Testis (tissue), 3 donors: ENCODE measurements around the gene GSKIP. TPM values are rescaled to one million over a fixed set of nuclear protein-coding genes. Genes with fewer than 3 reads are reported as not detected.

ENCODE experiments used
- DNase-seq: peaks from one replicate; pipeline ENCODE4 v3.0.0-alpha.2; 2019
- H3K27ac ChIP-seq, 2 donors: fragments of 200-600 bp; sonication (generic); one replicate each; pipeline ENCODE4 v1.5.1; 2019
- H3K27me3 ChIP-seq: fragments of 200-600 bp; sonication (generic); one replicate; pipeline ENCODE4 v1.5.1; 2019
- H3K36me3 ChIP-seq: fragments of 200-600 bp; sonication (generic); one replicate; pipeline ENCODE4 v1.5.1; 2017; ENCODE audit warnings: low read depth; ENCODE audit errors: missing control alignments
- H3K4me1 ChIP-seq: fragments of 200-600 bp; sonication (generic); one replicate; pipeline ENCODE4 v1.5.1; 2019
- H3K4me3 ChIP-seq, 2 donors: fragments of 200-600 bp; sonication (generic); one replicate each; pipeline ENCODE4 v1.5.1; 2017 to 2019
- H3K9me3 ChIP-seq: fragments of 200-600 bp; sonication (generic); one replicate; pipeline ENCODE4 v1.5.1; 2017
- POLR2A ChIP-seq: fragments of 450-650 bp; IDR thresholded peaks from one replicate; pipeline ENCODE4 v1.6.1; 2017; ENCODE audit warnings: antibody characterized with exemption, mild to moderate bottlenecking, moderate library complexity
- WGBS, 2 donors: methylation state at CpG; one replicate each; pipeline ENCODE4 v1.1.5; 2018; 5-methylcytosine and 5-hydroxymethylcytosine counted together
- intact Hi-C: fragments of 100-400 bp; cut with DNase I; formaldehyde crosslinking; loops from one replicate; pipeline ENCODE4 v1.15.1; 2023; ENCODE audit warnings: low total_unique reads
- polyA plus RNA-seq: library from polyadenylated mRNA; stranded (reverse); fragments of 350-450 nt; fragmentation: Illumina TruSeq; extraction: RNeasy Lipid Tissue Mini Kit (QIAGEN cat#74804); gene quantifications from one replicate; pipeline ENCODE4 v1.2.3, GENCODE V29; 2014; ENCODE audit warnings: low read depth, low replicate concordance; ENCODE audit not compliant: insufficient read depth
- small RNA-seq, 2 donors: library from RNA; depleted of rRNA; stranded (forward); fragments of <200 nt; gene quantifications; one replicate each; pipeline ENCODE3, GENCODE V24; 2016
- total RNA-seq, 2 donors: library from RNA; depleted of rRNA; stranded (reverse); fragments of >200 nt; gene quantifications; one replicate each; pipeline ENCODE4 v1.2.3, GENCODE V29; 2016
- TF ChIP-seq, protein P1 (sequence below), 3 experiments: fragments of 450-650 bp in 2 of 3; fragments of 200-600 bp in 1 of 3; sonication (generic) in 1 of 3; IDR thresholded peaks; one replicate each; pipeline ENCODE4 v1.5.1; 2016 to 2019; ENCODE audit warnings: antibody characterized with exemption in 3 of 3, mild to moderate bottlenecking in 2 of 3, moderate library complexity in 1 of 3

The GSKIP gene
- total and polyA plus RNA-seq, 3 donors from 2014 or later = 11.2 to 68.3 (median 25.4) TPM

DNA sequence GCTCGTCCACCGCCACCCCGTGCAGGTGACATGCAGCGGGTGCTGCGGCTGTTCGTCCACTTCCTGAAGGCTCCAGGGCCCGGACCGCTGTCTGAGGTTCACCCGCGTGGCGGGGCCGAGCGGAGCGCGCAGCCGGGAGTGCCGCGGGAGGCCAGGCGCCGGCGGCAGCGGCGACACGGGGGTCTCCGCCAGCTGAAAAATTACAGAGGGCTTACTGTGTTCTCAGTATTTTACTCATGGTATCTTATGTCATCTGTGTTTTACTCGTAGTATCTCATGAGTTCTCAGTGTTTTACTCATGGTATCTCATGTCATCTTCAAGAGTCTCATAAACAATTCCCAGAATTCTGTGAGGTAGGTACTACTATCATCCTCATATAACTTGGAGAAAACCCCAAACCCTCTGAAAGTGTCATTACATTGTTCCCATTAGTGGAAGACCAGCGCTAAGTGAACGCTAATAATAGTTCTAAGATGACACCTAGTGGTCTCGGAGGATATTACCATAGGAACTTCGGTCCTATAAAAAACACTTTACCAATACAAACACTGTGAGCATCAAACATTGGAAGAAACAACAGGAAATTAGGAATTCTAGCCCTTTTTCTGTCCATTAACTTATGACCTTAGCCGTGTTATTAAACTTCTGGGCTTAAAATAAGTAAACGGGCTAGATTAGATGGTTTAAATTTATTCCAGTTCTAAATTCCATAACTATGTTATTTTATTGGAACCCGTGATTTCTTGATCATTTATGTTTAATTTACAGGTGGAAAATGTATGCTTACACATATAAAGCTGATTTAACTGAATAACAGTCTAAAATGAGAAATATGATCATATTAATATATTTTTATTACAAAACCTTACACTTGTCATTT lies 61.0 kb downstream of the GSKIP start:
- Histone ChIP-seq H3K4me3 (peak overlapping the region; percentile 45 to 50), H3K27me3 (no peaks in the 10 kb centered on the region), H3K36me3 (no peaks in the 10 kb centered on the region), H3K9me3 (no peaks in the 10 kb centered on the region), H3K27ac (no peak overlapping the region), H3K4me1 (no peaks in the 10 kb centered on the region)
- intact Hi-C loops = no loop called here
- TF ChIP-seq, protein P1, sequence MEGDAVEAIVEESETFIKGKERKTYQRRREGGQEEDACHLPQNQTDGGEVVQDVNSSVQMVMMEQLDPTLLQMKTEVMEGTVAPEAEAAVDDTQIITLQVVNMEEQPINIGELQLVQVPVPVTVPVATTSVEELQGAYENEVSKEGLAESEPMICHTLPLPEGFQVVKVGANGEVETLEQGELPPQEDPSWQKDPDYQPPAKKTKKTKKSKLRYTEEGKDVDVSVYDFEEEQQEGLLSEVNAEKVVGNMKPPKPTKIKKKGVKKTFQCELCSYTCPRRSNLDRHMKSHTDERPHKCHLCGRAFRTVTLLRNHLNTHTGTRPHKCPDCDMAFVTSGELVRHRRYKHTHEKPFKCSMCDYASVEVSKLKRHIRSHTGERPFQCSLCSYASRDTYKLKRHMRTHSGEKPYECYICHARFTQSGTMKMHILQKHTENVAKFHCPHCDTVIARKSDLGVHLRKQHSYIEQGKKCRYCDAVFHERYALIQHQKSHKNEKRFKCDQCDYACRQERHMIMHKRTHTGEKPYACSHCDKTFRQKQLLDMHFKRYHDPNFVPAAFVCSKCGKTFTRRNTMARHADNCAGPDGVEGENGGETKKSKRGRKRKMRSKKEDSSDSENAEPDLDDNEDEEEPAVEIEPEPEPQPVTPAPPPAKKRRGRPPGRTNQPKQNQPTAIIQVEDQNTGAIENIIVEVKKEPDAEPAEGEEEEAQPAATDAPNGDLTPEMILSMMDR (IDR thresholded peaks at IDR 0.05) = peak; percentile 56 to 75 (median 69)
- no peak for TF ChIP-seq POLR2A
- WGBS, 2 donors = 3 to 4% methylated on average over 26 to 33 of the region's 33 CpGs
- peak; percentile 21 for DNase-seq

DNA sequence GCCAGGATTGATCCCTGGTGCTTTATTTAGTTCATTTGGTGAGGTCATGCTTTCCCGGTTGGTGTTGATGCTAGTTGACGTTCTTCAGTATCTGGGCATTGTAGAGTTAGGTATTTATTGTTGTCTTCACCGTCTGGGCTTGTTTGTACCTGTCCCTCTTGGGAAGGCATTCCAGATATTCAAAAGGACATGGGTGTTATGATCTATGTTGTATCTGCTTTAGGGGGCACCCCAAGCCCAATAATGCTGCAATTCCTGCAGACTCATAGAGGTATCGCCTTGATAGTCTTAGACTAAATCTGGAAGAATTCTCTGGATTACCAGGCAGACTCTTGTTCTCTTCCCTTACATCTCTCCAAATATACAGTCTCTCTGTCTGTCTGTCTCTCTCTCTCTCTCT lies 70.7 kb downstream of the GSKIP start:
- Histone ChIP-seq H3K9me3 (no peaks in the 10 kb centered on the region), H3K4me3 (no peak overlapping the region), H3K36me3 (no peaks in the 10 kb centered on the region), H3K27me3 (no peaks in the 10 kb centered on the region), H3K4me1 (no peaks in the 10 kb centered on the region), H3K27ac (no peak overlapping the region)
- DNase-seq = no peak
- intact Hi-C loops = no loop called here
- 84 to 86% methylated on average over 4 of the region's 4 CpGs for WGBS, 2 donors
- no peak for TF ChIP-seq POLR2A
- TF ChIP-seq, protein P1 (IDR thresholded peaks at IDR 0.05) = no peak

Small RNAs within 50 kb of the gene (small RNA-seq; reads per million reads assigned to genes)
- 0 to 0.09 reads per million in 2 donors for gene RNU2-33P

Other genes starting within 250 kb of the GSKIP start
- gene BDKRB2, start 158.7 kb upstream of the GSKIP start, total RNA-seq = under 1 TPM; 0.63 to 0.87 TPM
- gene BDKRB2, start 158.7 kb upstream of the GSKIP start, polyA plus RNA-seq = 2.9 TPM
- gene BDKRB1, start 107.3 kb upstream of the GSKIP start, total RNA-seq = 1 to 10 TPM; 3.3 to 3.4 TPM
- 4.9 TPM for gene BDKRB1, start 107.3 kb upstream of the GSKIP start, polyA plus RNA-seq
- gene ATG2B, start 185 bp upstream of the GSKIP start, total RNA-seq = 10 to 100 TPM; 42.7 to 74.9 TPM
- gene ATG2B, start 185 bp upstream of the GSKIP start, polyA plus RNA-seq = 44.8 TPM
- gene AK7, start 28.6 kb downstream of the GSKIP start, total RNA-seq = 1 to 10 TPM; 8.5 to 8.8 TPM
- gene AK7, start 28.6 kb downstream of the GSKIP start, polyA plus RNA-seq = 16.3 TPM
- gene PAPOLA, start 138.9 kb downstream of the GSKIP start, total RNA-seq = 100 to 1,000 TPM; 194 to 255 TPM
- 166 TPM for gene PAPOLA, start 138.9 kb downstream of the GSKIP start, polyA plus RNA-seq